Stimulated activated naive CD8-positive, alpha-beta T cell treated with anti-CD3 and anti-CD28 coated beads, Interleukin-15, Interleukin-2, amounts not matched to agents 100 U/mL and 50 U/mL, for 24 hours (primary cell): ENCODE results near the gene FIBP.

Experiments
- ATAC-seq: fragments of 150-1000 bp; cut with Tn5 transposase; one replicate; pipeline ENCODE4 v1.10.0; 2021
- DNase-seq: peaks from one replicate; pipeline ENCODE4 v3.0.0; 2021

Gene FIBP

DNA sequence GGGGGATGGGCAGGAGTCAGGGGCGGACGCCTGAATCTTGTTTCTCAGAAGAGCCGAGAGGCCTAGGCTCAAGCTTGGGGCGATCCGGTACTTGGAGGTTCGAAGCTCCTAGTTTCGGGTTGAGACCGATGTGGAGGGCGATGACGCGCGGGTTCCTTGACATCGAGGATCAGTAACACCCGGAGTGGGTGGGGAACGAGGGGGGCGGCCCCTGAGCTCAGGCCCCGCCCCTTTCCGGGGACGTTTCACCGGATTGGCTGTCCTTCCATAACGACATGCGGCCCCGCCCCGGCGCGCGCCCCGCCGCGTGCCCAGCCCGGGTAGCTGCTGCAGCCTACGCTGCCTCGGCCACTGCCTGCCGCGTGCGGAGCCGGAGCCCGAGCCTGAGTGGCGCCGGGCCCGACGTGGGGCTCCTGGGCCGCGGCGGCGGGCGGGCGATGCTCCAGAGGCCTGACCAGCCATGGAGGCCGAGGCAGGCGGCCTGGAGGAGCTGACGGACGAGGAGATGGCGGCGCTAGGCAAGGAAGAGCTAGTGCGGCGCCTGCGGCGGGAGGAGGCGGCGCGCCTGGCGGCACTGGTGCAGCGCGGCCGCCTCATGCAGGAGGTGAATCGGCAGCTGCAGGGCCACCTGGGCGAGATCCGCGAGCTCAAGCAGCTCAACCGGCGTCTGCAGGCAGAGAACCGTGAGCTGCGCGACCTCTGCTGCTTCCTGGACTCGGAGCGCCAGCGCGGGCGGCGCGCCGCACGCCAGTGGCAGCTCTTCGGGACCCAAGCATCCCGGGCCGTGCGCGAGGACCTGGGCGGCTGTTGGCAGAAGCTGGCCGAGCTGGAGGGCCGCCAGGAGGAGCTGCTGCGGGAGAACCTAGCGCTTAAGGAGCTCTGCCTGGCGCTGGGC, 2.3 kb upstream of the FIBP start, which contains the start of gene CCDC85B:
Gene CCDC85B (plus strand): TSS at position 350 of the 895 bp plus-strand sequence. CDS start 111 bp downstream, at position 461.
- DNase-seq (peak; percentile 99), ATAC-seq (peak; percentile 55)

DNA sequence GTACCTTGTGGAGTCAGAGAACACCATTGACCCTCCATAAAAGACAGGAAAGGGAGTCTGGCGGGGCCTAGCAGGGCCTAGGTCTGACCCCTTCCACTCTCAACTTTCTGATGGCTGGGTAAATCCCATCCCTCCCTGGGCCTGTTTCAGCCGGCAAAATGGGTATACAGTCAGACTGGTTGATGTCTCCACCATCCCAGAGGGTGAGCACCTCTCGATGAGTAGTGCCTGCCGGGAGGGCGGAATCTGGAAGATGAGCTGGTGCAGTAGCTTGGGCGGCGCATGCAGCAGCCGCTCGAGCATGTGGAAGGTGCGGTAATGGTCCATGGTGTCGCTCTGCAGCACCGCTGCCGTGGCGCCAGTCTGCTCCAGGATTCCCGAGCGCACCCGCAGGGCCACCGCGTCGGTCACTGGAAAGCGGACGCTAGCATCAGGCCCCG, 528 bp downstream of the FIBP start:
- ATAC-seq = no peak
- DNase-seq = no peak

DNA sequence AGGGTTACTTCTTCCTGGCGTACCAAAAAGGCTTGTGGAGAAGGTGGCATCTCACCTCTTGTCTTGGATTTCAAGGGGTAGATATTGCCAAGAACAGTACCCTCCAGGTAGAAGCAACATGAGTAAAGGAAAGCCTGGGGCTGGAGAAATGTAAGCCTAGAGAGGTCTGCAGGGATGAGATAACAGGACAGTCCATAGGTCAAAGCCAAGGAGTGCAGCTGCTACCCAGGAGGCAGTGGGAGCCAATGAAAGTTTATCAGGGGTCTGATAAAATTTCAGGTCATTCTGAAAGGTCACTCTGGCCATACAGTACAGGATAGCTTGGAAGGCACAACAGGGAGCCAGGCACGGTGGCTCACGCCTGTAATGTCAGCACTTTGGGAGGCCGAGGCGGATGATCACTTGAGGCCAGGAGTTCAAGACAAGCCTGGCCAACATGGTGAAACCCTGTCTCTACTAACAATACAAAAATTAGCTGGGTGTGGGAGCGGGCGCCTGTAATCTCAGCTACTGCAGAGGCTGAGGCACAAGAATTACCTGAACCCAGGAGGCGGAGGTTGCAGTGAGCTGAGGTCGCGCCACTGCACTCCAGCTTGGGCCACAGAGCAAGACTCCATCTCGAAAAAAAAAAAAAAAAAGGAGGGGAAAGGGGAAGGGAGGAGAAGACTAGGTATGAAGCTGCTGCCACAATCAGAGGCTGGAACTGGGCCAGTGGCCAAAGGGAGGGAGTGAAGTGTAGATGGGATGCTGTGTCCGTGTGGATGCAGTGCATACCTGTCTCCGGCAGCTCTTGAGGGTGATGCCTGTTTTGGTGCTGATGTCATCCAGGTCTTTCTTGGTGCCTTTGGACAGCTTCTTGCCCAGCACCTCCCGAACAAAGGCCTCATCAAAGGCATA, 1.2 kb downstream of the FIBP start:
- DNase-seq (no peak), ATAC-seq (no peak)

DNA sequence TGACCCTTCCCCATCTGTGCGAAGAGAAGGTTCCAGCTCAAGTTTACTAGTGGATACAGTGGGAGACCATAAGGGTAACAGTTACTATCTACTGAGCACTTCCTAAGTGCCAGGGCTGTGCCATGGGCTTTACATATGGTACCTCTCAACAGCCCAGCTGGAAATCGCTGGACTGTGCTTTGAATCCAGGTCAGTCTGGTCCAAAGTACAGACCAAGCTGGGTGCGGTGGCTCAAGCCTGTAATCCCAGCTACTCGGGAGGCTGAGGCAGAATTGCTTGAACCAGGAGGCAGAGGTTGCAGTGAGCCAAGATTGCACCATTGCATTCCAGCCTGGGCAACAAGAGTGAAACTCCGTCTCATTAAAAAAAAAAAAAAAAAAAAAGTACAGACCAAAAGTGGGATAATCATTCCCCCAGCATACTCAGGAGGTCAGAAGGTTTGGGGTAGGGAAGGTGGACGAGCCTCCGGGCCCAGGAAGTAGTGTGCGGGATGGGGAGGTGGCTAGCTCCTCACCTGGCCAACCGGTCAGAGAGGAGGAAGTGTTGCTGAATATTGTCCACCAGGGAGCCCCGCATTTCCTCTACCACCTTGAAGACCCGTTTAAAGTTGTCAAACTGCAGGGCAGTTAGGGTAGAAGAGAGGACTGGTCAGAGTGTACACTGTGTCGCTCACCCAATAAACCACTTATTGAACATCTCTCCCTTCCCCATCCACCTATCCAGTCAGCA, 2.3 kb downstream of the FIBP start:
- DNase-seq (no peak), ATAC-seq (no peak)

DNA sequence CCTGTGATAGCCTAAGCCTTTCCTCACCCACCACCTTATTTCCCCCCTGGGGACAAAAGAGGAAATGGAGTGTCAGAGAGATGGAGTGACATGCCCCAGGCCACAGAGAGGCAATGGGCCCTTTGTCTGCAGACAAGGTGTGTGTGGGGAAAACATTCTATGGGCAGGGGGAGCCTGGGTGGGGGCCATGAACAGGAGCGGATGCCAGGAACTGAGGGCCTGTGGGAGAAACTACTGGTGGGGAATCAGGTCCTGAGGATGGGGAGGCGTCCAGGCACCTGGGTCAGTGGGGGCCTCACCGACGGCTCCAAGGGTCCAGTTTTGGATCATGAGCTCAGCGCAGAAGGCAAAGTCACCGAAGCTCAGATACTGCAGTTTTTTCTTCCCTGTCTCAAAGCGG, 3.0 kb downstream of the FIBP start:
- ATAC-seq = no peak
- DNase-seq = no peak

DNA sequence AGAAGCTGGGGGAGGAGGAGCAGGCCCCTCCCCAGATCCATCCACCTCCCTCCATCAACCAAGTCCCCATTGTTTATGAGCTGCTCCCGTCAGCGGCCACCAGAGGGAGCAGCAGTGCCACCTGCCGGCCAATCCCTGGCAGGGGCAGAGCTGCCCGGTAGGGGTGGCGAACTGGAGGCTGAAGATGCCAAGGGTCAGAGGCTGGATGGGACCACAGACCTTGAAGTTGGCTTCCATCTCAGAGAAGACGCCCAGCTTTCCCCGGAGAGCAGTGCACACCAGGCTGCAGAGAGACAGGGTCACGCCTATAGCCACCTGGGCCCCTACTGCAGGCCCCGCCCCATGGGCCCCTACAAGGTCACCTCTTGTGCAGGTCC, 3.6 kb downstream of the FIBP start:
- ATAC-seq = peak; percentile 44
- peak; percentile 88 for DNase-seq

DNA sequence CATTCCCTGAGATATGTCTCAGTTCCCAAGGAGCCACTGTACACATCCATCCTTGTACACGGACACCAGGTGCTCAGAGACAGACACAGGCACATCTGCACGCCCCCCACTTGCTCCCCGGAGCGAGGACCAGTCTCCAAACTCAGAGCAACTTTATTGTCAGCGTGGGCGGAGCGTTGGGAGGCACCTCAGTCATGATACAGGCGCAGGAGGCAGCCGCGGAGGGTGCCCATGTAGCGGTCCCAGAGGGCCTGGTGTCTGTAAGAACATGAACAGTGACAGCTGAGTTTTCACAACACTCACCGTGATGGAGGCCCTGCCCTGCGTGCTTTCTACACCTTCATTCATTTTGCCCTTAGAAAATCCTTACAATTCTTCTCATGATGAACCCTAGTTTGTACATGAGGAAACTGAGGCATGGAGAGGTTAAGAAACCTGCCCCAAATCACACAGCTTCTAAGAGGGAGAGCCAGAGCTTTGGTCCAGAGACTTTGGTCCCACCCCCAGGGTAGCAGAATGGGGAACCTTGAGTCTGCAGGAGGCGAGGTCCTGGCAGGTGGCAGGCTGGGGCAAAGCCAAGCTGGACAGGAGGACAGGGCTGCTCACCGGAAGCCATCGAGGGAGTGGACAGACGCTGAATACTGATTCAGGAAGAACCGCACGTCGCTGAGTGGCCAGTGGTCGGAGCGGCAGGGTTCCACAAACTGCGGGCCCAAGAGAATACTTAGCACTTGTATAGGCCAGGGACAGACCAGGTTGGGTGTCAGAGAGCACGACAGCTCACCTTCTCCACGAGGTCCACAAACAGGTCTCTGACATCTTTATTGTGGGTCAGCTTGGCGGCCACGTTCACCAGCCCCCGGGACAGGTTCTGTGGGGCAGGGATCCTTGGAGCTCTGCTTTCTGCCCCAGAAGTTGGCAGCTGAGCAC, 4.2 kb downstream of the FIBP start:
- DNase-seq = no peak
- no peak for ATAC-seq

DNA sequence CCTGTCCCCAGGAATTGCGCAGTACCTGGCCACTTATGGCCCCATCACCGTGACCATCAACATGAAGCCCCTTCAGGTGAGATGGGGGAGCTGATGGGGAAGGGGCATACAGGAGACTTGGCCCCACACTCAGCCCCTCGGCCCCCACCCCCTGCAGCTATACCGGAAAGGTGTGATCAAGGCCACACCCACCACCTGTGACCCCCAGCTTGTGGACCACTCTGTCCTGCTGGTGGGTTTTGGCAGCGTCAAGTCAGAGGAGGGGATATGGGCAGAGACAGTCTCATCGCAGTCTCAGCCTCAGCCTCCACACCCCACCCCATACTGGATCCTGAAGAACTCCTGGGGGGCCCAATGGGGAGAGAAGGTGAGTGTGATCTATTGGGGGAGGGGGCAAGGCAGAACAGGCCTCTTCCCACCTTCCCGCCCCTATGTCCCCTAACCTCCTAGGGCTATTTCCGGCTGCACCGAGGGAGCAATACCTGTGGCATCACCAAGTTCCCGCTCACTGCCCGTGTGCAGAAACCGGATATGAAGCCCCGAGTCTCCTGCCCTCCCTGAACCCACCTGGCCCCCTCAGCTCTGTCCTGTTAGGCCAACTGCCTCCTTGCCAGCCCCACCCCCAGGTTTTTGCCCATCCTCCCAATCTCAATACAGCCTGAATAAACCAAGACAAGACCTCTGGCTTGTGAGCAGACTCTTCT, 5.1 kb downstream of the FIBP start:
- DNase-seq = no peak
- ATAC-seq = no peak

DNA sequence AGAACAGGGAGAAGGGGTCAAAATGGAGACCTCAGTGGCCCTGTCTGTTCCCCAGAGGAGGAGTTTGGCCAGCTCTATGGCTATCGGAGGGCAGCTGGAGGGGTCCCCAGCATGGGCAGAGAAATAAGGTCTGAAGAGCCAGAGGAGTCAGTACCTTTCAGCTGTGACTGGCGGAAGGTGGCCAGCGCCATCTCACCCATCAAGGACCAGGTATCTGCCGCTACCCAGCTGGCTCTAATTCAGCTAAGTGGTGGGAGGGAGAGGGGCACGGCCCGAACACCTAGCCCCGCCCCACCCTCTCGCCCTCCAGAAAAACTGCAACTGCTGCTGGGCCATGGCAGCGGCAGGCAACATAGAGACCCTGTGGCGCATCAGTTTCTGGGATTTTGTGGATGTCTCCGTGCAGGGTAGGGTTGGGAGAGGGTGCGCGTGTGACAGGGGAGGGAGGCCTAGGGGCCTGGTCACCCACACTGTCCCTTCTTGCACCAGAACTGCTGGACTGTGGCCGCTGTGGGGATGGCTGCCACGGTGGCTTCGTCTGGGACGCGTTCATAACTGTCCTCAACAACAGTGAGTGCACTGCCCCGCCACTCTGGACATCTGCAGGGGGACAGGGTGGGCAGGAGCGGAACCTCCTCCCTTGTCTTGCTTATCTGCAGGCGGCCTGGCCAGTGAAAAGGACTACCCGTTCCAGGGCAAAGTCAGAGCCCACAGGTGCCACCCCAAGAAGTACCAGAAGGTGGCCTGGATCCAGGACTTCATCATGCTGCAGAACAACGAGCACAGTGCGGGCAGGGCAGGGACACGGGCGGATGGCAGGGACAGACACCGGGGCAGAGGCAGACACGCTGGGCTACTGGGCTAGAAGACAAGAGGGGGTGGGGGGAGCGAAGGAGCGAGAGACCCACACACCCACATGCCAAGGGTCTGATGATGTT, 5.9 kb downstream of the FIBP start:
- no peak for DNase-seq
- no peak for ATAC-seq

DNA sequence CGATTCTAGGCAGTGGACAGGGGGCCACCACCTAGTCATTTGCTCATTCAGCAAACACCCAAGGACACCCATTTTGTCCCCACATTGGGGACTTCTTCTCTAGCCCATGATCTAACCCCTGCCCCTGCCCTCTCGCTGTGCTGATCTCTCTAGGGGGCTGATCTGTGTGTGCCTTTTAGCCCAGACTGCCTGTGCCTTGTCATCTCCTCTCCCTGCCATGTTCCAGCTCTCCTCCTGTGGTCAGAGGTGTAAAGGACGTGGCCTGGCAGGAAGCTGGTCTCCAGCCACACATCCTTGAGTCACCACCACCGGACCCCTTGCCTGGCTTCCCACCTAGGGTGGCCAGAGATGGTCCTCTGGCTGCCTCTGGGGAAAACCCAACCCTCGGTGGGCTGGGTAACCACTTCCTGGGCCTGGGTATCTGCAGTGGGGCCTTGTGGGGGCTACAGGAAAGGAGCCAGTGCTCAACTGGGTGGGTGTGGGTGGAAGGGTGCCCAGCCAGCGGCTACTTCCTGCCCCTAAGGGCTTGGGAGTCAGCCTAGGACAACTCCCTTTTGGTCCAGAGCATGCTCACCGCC, 7.3 kb downstream of the FIBP start:
- DNase-seq = peak; percentile 50
- peak; percentile 36 for ATAC-seq

DNA sequence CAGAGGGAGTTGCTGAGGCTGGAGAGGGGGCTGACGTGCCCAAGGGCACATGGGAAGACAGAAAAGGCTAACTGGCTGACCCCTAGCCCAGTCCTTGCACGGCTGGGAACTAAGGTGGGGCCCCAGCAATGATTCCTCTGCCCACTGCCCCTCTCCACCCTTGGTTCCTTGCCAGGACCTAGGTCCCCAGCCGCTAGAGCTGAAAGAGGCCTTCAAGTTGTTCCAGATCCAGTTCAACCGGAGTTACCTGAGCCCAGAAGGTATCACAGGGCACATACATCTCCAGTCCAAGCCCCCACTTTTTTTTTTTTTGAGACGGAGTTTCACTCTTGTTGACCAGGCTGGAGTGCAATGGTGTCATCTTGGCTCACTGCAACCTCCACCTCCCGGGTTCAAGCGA, 8.2 kb downstream of the FIBP start:
- ATAC-seq = no peak

DNA sequence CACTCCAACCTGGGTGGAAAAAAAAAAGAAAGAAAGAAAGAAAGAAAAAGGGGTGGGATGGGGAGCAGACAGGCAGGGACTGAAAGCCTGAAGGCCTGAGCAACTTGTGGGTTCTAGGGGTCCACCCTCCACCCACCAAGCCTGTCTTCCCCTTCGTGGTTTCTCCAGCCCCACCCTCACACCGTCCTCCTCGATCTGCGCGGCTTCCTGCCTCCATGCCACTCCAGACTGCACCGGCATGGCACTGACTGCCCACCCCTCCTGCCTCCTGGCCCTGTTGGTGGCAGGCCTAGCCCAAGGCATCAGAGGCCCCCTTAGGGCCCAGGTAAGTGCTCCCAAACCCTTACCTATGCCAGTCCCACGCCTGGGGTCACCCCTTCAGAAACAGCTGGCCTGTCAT, 8.7 kb downstream of the FIBP start, which contains the start of gene CTSW:
Gene CTSW (plus strand): TSS at position 221 of the 400 bp plus-strand sequence. CDS start 18 bp downstream, at position 239.
- ATAC-seq (peak; percentile 76), DNase-seq (peak; percentile 72)

More for the DNA sequence above, 8.2 kb downstream of the FIBP start:
- no peak for DNase-seq

DNA sequence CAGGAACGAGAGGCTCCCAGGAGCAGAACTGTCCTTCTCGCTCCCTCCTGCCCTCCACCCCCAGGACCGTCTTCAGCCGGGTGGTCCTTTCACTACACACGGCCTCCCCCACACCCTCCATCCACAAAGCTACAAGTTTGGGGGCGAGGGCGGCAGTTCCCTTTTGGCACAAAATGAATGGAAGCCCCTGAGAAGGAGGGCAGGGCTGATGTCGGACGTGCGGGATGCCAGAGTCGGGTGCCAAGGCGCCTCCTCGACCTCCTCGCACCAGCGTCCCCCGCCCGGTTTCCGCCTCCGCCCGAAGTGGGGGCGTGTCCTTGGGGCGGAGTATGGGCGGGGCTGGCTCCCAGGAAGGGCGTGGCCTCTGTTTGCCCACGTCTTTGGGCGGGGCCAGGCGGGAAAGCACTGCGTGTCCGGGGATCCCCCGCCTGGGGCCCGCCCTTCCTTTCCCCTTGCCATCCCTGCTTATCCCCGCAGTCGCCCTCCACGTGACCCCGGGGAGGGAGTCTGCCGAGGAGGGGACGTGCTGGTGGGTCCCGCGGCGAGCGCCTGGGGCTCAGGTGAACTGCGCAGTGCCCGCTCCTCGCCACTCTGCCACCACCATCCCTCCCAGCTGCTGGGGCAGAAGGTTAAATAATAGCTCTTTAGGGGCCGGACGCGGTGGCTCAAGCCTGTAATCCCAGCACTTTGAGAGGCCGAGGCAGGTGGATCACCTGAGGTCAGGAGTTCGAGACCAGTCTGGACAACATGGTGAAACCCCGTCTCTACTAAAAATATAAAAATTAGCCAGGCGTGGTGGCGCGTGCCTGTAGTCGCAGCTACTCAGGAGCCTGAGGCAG, 14.7 kb downstream of the FIBP start:
- peak; percentile 86 for ATAC-seq

DNA sequence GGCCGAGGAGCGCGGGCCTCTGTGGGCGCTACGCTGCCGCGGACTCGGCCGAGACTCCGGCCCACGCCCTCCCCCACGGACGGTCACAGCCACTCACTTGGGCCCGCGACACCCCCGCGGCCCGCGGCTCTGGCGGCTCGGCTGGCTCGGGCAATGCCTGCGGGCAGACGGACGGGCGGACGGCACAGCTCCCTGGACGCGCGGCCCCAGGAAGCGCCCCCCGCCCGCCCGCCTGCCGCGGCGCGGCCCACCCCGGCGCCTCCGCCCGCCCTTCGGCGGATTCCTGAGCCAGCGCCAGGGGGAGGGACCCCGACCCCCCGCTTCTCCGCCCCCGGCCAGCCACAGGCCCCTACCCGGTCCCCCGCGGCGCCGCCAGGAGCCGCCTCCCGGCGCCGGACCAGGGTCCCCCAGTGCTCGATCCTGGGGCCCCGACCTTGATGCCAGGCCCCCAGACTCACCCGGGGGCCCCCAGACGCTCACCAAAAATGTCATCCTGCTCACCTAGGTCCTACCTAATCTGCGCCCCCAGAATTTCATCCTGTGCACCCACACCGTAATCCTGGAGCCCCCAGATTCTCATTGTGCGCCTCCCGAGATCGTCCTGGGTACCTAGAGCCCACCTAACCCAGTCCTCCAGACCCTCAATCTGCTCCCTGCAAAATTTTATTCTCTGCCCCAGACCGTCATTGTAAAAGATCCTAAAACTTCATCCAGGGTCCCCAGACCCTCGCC, 15.5 kb downstream of the FIBP start, which contains the start of gene EFEMP2:
Gene EFEMP2 (minus strand): TSS at position 215 of the 732 bp plus-strand sequence. CDS start 446 bp downstream, outside the sequence.
- DNase-seq (no peak), ATAC-seq (no peak)

More for the DNA sequence above, 14.7 kb downstream of the FIBP start:
- DNase-seq = peak; percentile 98

DNA sequence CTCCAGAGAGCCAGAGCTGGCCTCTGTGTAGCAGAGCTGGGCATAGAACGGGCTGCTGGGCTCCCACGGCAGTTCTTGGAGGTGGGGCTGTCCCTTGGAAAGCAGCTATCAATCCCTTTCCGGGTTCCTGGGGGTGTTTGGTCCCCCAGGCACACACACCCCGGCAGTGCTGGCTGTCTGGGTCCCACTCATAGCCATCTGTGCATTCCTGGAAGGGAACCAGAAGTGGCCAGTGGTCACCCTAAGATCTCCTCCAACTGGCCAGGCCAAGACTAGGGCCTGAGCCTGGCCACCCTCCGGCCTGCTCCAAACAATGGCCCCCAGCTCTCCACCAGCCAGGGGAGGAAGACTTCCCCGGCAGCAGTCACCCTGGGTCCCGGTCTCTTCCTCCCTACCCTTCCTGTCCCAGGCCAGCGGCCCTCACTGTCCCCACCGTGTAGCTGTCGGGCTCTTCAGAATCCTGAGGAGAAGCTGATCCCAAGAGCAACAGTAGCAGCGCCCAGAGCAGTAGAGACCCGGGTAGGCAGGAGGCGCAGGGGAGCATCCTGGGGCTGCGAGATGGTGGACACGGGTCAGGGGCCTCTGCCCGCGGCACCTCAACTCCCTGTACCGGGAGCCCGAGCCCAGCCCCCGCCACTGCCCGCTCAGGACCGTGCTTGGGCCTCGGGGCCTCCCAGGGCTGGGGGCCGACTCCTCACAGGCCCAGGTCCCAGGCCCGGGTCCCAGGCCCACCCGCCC, 16.3 kb downstream of the FIBP start:
- ATAC-seq (no peak), DNase-seq (no peak)
